K562 (cell line): Measurements from ENCODE around the gene KCNIP2. TPM values are rescaled to one million over a fixed set of nuclear protein-coding genes. Genes with fewer than 3 reads are reported as not detected.
A peak's percentile ranks its signal among the peaks of the same experiment; 100 is the strongest.

Experiments
- CXXC5 ChIP-seq: fragments of 250-450 bp; sonication (Bioruptor Pico); IDR thresholded peaks from 2 replicates; pipeline ENCODE4 v1.8.0; 2022; ENCODE audit warnings: inconsistent platforms, mild to moderate bottlenecking, moderate library complexity
- EGR1 ChIP-seq: fragments of 450-650 bp; conservative IDR thresholded peaks from 2 replicates; pipeline ENCODE4 v1.6.1; 2017; ENCODE audit warnings: mild to moderate bottlenecking
- ESRRA ChIP-seq: fragments of 450-650 bp; IDR thresholded peaks from 2 replicates; pipeline ENCODE4 v1.6.1; 2014; ENCODE audit warnings: low read depth, mild to moderate bottlenecking, moderate library complexity, borderline replicate concordance
- HIVEP1 ChIP-seq: fragments of 250-450 bp; sonication (Bioruptor Pico); IDR thresholded peaks from 2 replicates; pipeline ENCODE4 v1.4.0; 2020; ENCODE audit warnings: mild to moderate bottlenecking
- MYC ChIP-seq, 2 experiments: fragments of 250-450 bp in 1 of 2; sonication (Bioruptor Pico) in 1 of 2; IDR thresholded peaks; 2 replicates each; pipeline versions ENCODE4 v1.5.1 to v1.6.1; 2012 to 2021; ENCODE audit warnings: low read depth in 2 of 2, borderline replicate concordance in 1 of 2, improper control_type of control experiment in 1 of 2, low read length in 1 of 2, mild to moderate bottlenecking in 1 of 2, moderate library complexity in 1 of 2
- REST ChIP-seq, 2 experiments: fragments of 450-650 bp; formaldehyde crosslinking in 1 of 2; IDR thresholded peaks; 2 replicates each; pipeline versions ENCODE4 v1.4.0 to v1.6.1; 2014 to 2020; ENCODE audit warnings: mild to moderate bottlenecking in 2 of 2, borderline replicate concordance in 1 of 2, low read depth in 1 of 2
- SMC3 ChIP-seq: conservative IDR thresholded peaks from 2 replicates; pipeline ENCODE4 v1.6.1; 2011; ENCODE audit warnings: low read depth, low read length, improper control_type of control experiment; ENCODE audit not compliant: insufficient read depth
- STAG1 ChIP-seq: sonication (generic); formaldehyde crosslinking; IDR thresholded peaks from 2 replicates; pipeline ENCODE4 v1.5.0; 2020; ENCODE audit warnings: missing genetic modification reagents, borderline replicate concordance
- ZBTB9 ChIP-seq: fragments of 450-650 bp; formaldehyde crosslinking; IDR thresholded peaks from 2 replicates; pipeline ENCODE4 v1.4.0; 2020; ENCODE audit warnings: mild to moderate bottlenecking, moderate library complexity
- ZEB2 ChIP-seq: fragments of 450-650 bp; IDR thresholded peaks from 2 replicates; pipeline ENCODE4 v1.6.1; 2016
- polyA plus RNA-seq, 8 experiments: library from polyadenylated mRNA; depleted of rRNA in 4 of 8; stranded (reverse) in 5 of 8; unstranded in 3 of 8; fragments of >200 nt; fragmentation: Nextera tagmentation in 2 of 8; fragmentation: Illumina TruSeq in 1 of 8; extraction: Ambion mirVana in 2 of 8; extraction: Trizol in 1 of 8; gene quantifications; 2 replicates each; pipeline versions ENCODE4 v1.2.1 to v1.2.3, GENCODE V29; 2011 to 2014; ENCODE audit warnings: inconsistent platforms in 1 of 8, missing spikeins in 1 of 8
- total RNA-seq, 7 experiments: library from RNA; depleted of rRNA in 6 of 7; stranded (reverse); fragments of >200 nt in 6 of 7; fragmentation: Illumina TruSeq in 2 of 7; extraction: Trizol in 2 of 7; gene quantifications; 2 replicates each; pipeline versions ENCODE4 v1.2.1 to v1.2.3, GENCODE V29; 2011 to 2021; ENCODE audit warnings: low replicate concordance in 1 of 7

KCNIP2 gene
- total and polyA plus RNA-seq, 9 of the 15 experiments (the other 6 are each of a cell fraction or from before 2014, with no cell fraction given) = 2.5 to 7.6 (median 4.1) TPM

GRCh38 chr10:101840741-101841453 is 2.7 kb downstream of the KCNIP2 start (continued):
- TF ChIP-seq REST (IDR thresholded peaks at IDR 0.05; ENCODE audit: borderline replicate concordance) = peak; percentile 84
- TF ChIP-seq REST (CRISPR knock-in tag; IDR thresholded peaks at IDR 0.05; ENCODE audit: low read depth) = no peak
- TF ChIP-seq ESRRA = peak; percentile 17; the same call in 1 of the 2 replicates
- TF ChIP-seq STAG1 (CRISPR knock-in tag) = peak; percentile 62; the same call in 1 of the 2 replicates
- TF ChIP-seq EGR1 = no peak
- no peak for TF ChIP-seq ZEB2
- no peak for TF ChIP-seq HIVEP1
- TF ChIP-seq ZBTB9 (CRISPR knock-in tag) = no peak
- TF ChIP-seq MYC (IDR thresholded peaks at IDR 0.05; ENCODE audit: low read depth, low read length) = peak; percentile 39; the same call in 1 of the 2 replicates
- TF ChIP-seq MYC (CRISPR knock-in tag; IDR thresholded peaks at IDR 0.05; ENCODE audit: borderline replicate concordance, low read depth) = no peak
- TF ChIP-seq SMC3 = peak; percentile 87
- 0 out of 2 replicates have a peak, but pooled peaks have one; percentile 16 for TF ChIP-seq CXXC5
